Brain microvascular endothelial cell (primary cell): ENCODE data around the gene UBR3.
"Not testable (repeated sequence)": the region's sequence is repeated elsewhere in the genome, so short reads cannot be mapped to it uniquely, and the experiment has no call there.

Experiments used
- DNase-seq: peaks from one replicate; pipeline ENCODE4 v3.0.0-alpha.2; 2020
- H3K27ac ChIP-seq: fragments of 250-450 bp; sonication (Bioruptor Pico); 2 replicates; pipeline ENCODE4 v1.5.1; 2020; ENCODE audit warnings: mild to moderate bottlenecking, moderate library complexity
- H3K27me3 ChIP-seq: fragments of 250-450 bp; sonication (Bioruptor Pico); replicated peaks from 2 replicates; pipeline ENCODE4 v1.5.1; 2020; ENCODE audit warnings: mild to moderate bottlenecking
- H3K36me3 ChIP-seq: fragments of 250-450 bp; sonication (Bioruptor Pico); replicated peaks from 2 replicates; pipeline ENCODE4 v1.5.1; 2020; ENCODE audit warnings: mild to moderate bottlenecking
- H3K4me3 ChIP-seq: 2 replicates; pipeline ENCODE4 v1.5.1; 2011; ENCODE audit warnings: low read depth, mild to moderate bottlenecking, control low read depth, low read length, moderate library complexity
- in situ Hi-C: cut with HindIII; loops from 2 replicates; pipeline ENCODE4 v1.10.0; 2017; ENCODE audit warnings: low sequenced_read_pairs, low pct_ligation_motif_present
- TF ChIP-seq, protein P1 (sequence below): IDR thresholded peaks from 2 replicates; pipeline ENCODE4 v1.5.1; 2011; ENCODE audit warnings: low read depth, mild to moderate bottlenecking, moderate library complexity, low read length, control low read depth, inconsistent platforms; ENCODE audit errors: missing control alignments

The UBR3 gene

DNA sequence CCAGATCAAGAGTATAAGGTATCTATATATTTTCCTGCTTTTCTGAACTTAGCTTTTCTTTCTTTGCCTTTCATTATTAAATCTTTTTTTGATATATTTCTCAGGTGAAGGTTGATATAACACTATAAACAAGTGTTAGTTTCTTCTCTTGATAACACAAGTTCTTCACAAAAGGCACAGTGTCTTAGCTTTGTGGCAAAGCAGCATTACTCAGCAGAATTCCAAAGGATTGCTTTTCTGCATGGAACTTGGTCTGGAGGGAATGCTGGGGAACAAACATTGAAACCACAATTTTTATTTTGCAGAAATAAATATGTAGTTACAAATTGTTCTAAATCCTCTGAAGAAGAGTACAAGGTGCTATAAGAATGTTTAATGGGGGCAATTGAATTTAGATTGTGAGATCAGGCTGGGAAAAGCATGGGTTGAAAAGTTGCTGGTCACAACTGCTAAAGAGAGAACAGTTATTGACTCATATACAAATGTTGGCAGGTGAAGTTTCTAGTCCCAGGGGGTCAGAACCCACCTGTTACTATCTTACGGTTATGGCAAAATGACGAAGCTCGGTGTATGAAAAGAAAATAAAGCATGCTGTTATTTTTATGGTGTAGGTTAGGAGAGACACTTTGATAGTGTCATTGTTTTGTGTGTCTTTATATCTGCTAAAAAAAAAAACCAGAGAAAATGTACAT, 68.2 kb downstream of the UBR3 start:
- no peak overlapping the region for H3K4me3 ChIP-seq

GRCh38 chr2:169897834-169898233, 70.6 kb downstream of the UBR3 start:
- H3K4me3 ChIP-seq: no peak overlapping the region
- no peak for DNase-seq
- TF ChIP-seq, protein P1, sequence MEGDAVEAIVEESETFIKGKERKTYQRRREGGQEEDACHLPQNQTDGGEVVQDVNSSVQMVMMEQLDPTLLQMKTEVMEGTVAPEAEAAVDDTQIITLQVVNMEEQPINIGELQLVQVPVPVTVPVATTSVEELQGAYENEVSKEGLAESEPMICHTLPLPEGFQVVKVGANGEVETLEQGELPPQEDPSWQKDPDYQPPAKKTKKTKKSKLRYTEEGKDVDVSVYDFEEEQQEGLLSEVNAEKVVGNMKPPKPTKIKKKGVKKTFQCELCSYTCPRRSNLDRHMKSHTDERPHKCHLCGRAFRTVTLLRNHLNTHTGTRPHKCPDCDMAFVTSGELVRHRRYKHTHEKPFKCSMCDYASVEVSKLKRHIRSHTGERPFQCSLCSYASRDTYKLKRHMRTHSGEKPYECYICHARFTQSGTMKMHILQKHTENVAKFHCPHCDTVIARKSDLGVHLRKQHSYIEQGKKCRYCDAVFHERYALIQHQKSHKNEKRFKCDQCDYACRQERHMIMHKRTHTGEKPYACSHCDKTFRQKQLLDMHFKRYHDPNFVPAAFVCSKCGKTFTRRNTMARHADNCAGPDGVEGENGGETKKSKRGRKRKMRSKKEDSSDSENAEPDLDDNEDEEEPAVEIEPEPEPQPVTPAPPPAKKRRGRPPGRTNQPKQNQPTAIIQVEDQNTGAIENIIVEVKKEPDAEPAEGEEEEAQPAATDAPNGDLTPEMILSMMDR: no peak
- H3K36me3 ChIP-seq: peaks cover 3% of the 10 kb centered on the region
- H3K27me3 ChIP-seq: no peaks in the 10 kb centered on the region
- in situ Hi-C loops: no loop called here
- H3K27ac ChIP-seq: no peak overlapping the region

More for the DNA sequence above, 68.2 kb downstream of the UBR3 start:
- in situ Hi-C loops: no loop called here
- peaks cover 3% of the 10 kb centered on the region for H3K36me3 ChIP-seq
- no peak overlapping the region for H3K27ac ChIP-seq
- H3K27me3 ChIP-seq: no peaks in the 10 kb centered on the region
- no peak for DNase-seq
- TF ChIP-seq, protein P1: no peak

- DNase-seq, H3K36me3 ChIP-seq, H3K27me3 ChIP-seq, in situ Hi-C loops, H3K4me3 ChIP-seq, H3K27ac ChIP-seq: not testable (repeated sequence)
Measured at GRCh38 chr2:169900103-169900502, 72.8 kb downstream of the UBR3 start.

DNA sequence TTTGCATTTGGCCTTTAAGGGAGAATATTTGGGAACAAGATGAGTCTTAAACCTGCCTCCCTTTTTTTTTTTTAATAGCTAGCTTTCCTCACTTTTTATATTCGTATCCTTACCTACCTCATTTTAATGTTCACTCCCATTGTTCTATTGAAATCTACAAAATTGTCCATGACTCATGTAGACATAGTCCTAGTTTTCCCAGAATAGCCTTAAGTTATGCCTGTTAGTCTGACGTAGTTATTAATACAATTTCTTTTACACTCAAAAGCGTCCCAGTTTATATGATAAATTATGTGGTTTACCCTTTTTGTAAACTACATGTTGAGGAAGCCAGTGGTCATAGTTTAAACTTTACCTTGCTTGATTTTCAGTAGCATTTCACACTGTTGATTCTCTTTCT, 73.4 kb downstream of the UBR3 start:
- TF ChIP-seq, protein P1: no peak
- Histone ChIP-seq H3K4me3 (no peak overlapping the region), H3K27me3 (no peaks in the 10 kb centered on the region), H3K36me3 (peaks cover 3% of the 10 kb centered on the region), H3K27ac (no peak overlapping the region)
- in situ Hi-C loops: no loop called here
- no peak for DNase-seq

DNA sequence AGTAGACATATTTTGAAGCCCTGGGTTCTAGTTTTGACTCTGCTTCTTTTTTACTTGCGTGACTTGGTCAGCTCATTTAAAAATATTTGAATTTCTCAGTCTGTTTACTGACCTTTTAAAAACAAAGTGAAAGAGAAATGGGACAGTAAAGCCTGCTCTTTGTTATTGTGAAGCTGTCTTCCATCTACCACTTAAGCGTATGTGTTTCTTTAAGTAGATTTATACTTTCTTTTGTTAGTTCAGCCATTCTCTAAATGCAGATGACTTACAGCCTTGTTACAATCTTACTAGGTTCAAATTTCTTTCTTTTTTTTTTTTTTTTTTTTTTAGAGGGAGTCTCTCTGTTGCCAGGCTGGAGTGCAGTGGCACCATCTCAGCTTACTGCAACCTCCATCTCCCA, 79.5 kb downstream of the UBR3 start:
- in situ Hi-C loops: no loop called here
- H3K27ac ChIP-seq: no peak overlapping the region
- DNase-seq: no peak
- H3K36me3 ChIP-seq: no peaks in the 10 kb centered on the region
- H3K27me3 ChIP-seq: no peaks in the 10 kb centered on the region
- TF ChIP-seq, protein P1: no peak
- no peak overlapping the region for H3K4me3 ChIP-seq

GRCh38 chr2:169909376-169909775, 82.1 kb downstream of the UBR3 start:
- in situ Hi-C loops: no loop called here

More at GRCh38 chr2:169909376-169909775, 82.1 kb downstream of the UBR3 start:
- Histone ChIP-seq H3K27me3 (no peaks in the 10 kb centered on the region), H3K36me3 (no peaks in the 10 kb centered on the region), H3K4me3 (no peak overlapping the region), H3K27ac (no peak overlapping the region)
- DNase-seq: no peak
- TF ChIP-seq, protein P1: no peak
